ENCODE data around the gene FXYD7. TPM values are rescaled to one million over a fixed set of nuclear protein-coding genes. Genes with fewer than 3 reads are reported as not detected.

The FXYD7 gene
- total RNA-seq, 2 experiments from 2014 or later, result 0.50 to 6.1 TPM

DNA sequence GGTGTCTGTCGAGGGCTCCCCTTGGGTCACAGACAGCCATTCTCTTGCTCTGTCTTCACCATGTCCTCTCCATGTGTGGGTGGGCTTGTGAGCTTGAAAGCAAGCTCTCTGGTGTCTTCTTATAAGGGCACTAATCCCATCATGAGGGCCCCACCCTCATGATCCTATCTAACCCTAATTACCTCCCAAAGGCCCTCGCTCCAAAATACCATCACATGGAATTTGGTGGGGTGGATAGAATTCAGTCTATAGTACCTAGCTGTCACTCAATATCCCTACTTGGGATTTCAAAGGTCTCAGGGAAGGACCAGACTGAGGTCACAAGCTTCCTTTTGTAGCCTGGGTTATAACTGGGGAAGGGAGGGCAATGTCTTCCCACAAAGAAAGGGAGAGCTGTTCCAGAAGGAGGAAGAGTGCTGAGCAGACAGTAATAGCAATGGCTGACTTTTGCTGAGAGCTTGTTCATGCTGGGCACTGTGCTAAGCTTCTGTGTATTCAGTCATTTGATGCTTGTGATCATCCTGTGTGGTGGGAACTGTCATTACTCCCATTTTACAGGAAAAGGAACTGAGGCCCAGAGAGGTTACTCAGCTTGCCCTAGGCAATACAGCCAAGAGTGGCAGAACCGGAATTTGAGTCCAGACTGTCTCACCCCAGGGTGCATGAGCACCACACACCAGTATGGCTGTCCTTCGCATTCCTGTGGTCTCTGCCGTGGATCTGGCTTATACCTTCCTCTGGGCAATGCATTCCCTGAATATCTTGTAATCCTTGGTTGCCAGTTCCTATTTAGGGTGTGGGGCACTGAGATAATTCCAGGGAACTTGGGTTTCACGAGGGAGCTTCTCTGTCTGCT, 19.6 kb downstream of the FXYD7 start:
- TF ChIP-seq, protein P1, sequence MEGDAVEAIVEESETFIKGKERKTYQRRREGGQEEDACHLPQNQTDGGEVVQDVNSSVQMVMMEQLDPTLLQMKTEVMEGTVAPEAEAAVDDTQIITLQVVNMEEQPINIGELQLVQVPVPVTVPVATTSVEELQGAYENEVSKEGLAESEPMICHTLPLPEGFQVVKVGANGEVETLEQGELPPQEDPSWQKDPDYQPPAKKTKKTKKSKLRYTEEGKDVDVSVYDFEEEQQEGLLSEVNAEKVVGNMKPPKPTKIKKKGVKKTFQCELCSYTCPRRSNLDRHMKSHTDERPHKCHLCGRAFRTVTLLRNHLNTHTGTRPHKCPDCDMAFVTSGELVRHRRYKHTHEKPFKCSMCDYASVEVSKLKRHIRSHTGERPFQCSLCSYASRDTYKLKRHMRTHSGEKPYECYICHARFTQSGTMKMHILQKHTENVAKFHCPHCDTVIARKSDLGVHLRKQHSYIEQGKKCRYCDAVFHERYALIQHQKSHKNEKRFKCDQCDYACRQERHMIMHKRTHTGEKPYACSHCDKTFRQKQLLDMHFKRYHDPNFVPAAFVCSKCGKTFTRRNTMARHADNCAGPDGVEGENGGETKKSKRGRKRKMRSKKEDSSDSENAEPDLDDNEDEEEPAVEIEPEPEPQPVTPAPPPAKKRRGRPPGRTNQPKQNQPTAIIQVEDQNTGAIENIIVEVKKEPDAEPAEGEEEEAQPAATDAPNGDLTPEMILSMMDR (conservative IDR thresholded peaks at IDR 0.05; ENCODE audit: low read length), result no peak
- TF ChIP-seq EZH2phosphoT487 (IDR thresholded peaks at IDR 0.05; ENCODE audit: borderline replicate concordance, low read depth, low read length), result no peak
- Histone ChIP-seq H4K20me1 (ENCODE audit: insufficient read depth, low read length) (no peaks in the 10 kb centered on the region), H2AFZ (ENCODE audit: low read length) (no peak overlapping the region), H3K36me3 (ENCODE audit: insufficient read depth, low read length) (peaks cover 100% of the 10 kb centered on the region), H3K79me2 (ENCODE audit: insufficient read depth, low read depth, low read length) (no peaks in the 10 kb centered on the region), H3K4me1 (ENCODE audit: insufficient read depth, low read length, poor library complexity, severe bottlenecking) (no peaks in the 10 kb centered on the region), H3K27ac (ENCODE audit: low read depth, low read length, poor library complexity, severe bottlenecking) (no peak overlapping the region), H3K9me3 (ENCODE audit: low read length) (peaks cover 20% of the 10 kb centered on the region; the same call in 1 of the 2 replicates), H3K4me3 (ENCODE audit: low read depth, low read length, poor library complexity, severe bottlenecking) (no peak overlapping the region), H3K9me2 (ENCODE audit: insufficient read depth, low read length) (no peaks in the 10 kb centered on the region), H3K4me2 (ENCODE audit: low read length) (no peak overlapping the region)
- ChIA-PET POLR2A (no interaction called here), CTCF (ENCODE audit: unreplicated experiment) (interaction anchor here (0.6 to 1.3 kb wide), 2 partner anchors 9 to 21 kb away, joined by 3 to 4 read pairs; partner anchors contain the start of gene FXYD5)
- DNase-seq (ENCODE audit: low spot score), result no peak
- no TSS peak for BruUV-seq (replicated peaks)
- intact Hi-C loops (cut with micrococcal nuclease; ENCODE audit: unreplicated experiment), result no loop called here

DNA sequence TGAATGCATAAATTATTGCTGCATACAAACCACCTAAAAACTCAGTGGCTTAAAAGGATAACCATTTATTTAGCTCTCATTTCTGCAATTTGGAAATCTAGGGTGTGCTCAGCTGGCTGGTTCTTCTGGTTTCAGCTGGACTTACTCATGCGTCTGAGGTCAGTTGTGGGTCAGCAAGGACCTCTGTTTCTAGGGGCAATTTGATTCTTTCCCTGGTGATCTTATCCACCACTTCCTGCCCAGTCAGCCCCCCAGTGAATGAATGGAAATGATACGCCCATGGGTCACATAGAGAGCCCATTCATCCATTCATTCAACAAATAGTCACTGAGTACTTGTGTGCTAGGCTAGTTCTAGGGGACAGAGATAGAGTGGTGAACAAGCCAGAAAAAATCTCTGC, 21.4 kb downstream of the FXYD7 start:
- intact Hi-C loops (cut with micrococcal nuclease; ENCODE audit: unreplicated experiment), result no loop called here
- Histone ChIP-seq H4K20me1 (ENCODE audit: insufficient read depth, low read length) (no peaks in the 10 kb centered on the region), H3K4me1 (ENCODE audit: insufficient read depth, low read length, poor library complexity, severe bottlenecking) (no peaks in the 10 kb centered on the region), H3K4me3 (ENCODE audit: low read depth, low read length, poor library complexity, severe bottlenecking) (no peak overlapping the region), H3K4me2 (ENCODE audit: low read length) (no peak overlapping the region), H3K27ac (ENCODE audit: low read depth, low read length, poor library complexity, severe bottlenecking) (no peak overlapping the region), H2AFZ (ENCODE audit: low read length) (no peak overlapping the region), H3K9me3 (ENCODE audit: low read length) (peaks cover 20% of the 10 kb centered on the region; the same call in 1 of the 2 replicates), H3K79me2 (ENCODE audit: insufficient read depth, low read depth, low read length) (no peaks in the 10 kb centered on the region), H3K36me3 (ENCODE audit: insufficient read depth, low read length) (peaks cover 92% of the 10 kb centered on the region), H3K9me2 (ENCODE audit: insufficient read depth, low read length) (no peaks in the 10 kb centered on the region)
- no peak for DNase-seq (ENCODE audit: low spot score)
- POLR2A ChIA-PET, result no interaction called here
- BruUV-seq (replicated peaks), result no TSS peak
- CTCF ChIA-PET (ENCODE audit: unreplicated experiment), result no interaction called here
- no peak for TF ChIP-seq EZH2phosphoT487 (IDR thresholded peaks at IDR 0.05; ENCODE audit: borderline replicate concordance, low read depth, low read length)
- TF ChIP-seq, protein P1 (conservative IDR thresholded peaks at IDR 0.05; ENCODE audit: low read length), result no peak

Data from OCI-LY7 (cell line).